Measurements from ENCODE around the gene PLRG1.

DNA sequence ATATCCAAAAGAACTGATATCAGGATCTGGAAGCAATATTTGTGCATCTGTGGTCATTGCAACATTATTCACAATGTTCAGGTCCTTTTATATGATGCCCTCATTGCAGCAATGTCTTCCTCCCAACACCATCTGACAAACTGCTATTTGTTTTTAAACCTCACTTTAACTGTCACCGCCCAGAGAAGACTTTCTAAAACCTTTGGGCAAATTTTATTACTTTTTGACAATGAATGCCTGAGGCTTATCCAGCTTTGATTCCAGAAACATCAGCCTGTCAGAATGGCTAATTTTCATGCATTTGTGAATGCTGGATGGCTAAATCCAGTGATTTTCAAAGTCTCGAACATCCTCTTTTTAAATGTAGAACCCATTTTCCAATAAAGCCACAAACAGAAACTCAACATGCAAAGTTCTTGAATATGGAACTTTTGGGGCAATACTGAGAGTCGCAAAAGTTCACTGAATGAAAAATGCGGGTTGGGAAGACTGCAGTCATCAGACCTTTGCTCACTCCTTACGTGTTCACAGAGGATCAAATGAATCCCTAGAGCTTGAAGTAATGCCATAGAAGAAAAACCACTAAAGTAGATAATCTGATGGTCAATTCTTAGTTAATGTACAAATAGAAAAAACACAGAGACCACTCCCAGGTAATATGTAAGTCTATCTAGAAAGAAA, 23.1 kb upstream of the PLRG1 start:
- TF ChIP-seq EZH2 (IDR thresholded peaks at IDR 0.05; ENCODE audit: borderline replicate concordance, low read length), result no peak
- TF ChIP-seq, protein P1, sequence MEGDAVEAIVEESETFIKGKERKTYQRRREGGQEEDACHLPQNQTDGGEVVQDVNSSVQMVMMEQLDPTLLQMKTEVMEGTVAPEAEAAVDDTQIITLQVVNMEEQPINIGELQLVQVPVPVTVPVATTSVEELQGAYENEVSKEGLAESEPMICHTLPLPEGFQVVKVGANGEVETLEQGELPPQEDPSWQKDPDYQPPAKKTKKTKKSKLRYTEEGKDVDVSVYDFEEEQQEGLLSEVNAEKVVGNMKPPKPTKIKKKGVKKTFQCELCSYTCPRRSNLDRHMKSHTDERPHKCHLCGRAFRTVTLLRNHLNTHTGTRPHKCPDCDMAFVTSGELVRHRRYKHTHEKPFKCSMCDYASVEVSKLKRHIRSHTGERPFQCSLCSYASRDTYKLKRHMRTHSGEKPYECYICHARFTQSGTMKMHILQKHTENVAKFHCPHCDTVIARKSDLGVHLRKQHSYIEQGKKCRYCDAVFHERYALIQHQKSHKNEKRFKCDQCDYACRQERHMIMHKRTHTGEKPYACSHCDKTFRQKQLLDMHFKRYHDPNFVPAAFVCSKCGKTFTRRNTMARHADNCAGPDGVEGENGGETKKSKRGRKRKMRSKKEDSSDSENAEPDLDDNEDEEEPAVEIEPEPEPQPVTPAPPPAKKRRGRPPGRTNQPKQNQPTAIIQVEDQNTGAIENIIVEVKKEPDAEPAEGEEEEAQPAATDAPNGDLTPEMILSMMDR (IDR thresholded peaks at IDR 0.05; ENCODE audit: low read length), result no peak

Measured in OCI-LY1 (cell line).